ENCODE results near the gene PPP1R3D. TPM values are rescaled to one million over a fixed set of nuclear protein-coding genes. Genes with fewer than 3 reads are reported as not detected.

PPP1R3D gene
- total and polyA plus RNA-seq, 2 of the 13 experiments (the other 11 are each of a cell fraction or from before 2014, with no cell fraction given) = 1.2 to 3.7 TPM

DNA sequence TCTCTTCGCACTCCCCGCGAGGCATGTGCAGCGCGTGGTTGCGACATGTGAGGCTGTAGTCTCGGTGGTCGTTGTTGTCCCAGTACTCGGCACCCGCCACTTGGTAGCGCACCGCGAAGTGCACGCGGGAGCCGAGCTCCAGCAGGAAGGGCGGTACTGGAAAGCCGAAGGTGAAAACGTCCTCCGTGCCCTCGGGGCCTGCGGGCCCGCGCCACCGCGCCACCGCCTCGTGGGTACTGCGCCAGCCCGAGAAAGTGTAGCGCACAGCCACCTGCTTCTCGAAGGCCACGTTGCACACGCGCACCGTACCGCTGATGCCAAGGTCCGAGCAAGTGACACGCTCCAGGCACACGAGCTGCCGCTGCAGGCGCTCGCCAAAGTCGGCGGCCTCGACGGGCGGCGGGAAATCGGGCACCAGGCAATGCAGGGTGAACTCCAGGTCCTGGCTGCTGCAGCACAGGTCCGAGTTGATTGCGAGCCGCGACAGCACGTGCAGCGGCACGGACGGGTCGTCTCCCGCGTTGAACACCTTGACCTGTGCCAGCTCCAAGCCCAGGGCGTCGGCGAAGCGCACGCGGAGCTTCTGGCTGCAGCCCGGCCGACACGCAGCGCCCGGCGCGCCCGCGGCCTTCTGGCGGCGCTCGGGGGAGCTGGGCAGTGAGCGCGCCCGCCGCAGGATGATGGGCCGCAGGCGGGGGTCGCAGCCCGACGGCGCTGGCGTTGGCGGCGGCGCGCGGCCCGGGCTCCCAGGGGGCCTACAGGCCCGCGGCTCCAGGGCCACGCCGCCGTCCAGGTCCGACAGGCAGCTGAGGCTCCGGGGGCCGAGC lies 840 bp downstream of the PPP1R3D start:
- ChIA-PET POLR2A (interaction anchor here (1.1 to 2.1 kb wide), 4 partner anchors 8 to 13 kb away, joined by 3 to 10 read pairs (median 7); no protein-coding TSS in a partner anchor), CTCF (ENCODE audit: low intra/inter-chr PET ratio, low total read pairs) (no interaction called here)
- ATAC-seq (no peak), FAIRE-seq (no peak), DNase-seq (ENCODE audit: low spot score) (no peak)
- 88% methylated on average over 100 of the region's 104 CpGs for WGBS (ENCODE audit: low lambda C conversion rate)
- H2AFZ ChIP-seq (ENCODE audit: low read length) = no peak overlapping the region
- no peaks in the 10 kb centered on the region for H3K9me3 ChIP-seq (ENCODE audit: low read length)
- H3K27me3 ChIP-seq (ENCODE audit: control insufficient read depth in 1 of 2, insufficient read depth in 2 of 2, low read length in 2 of 2) = no peaks in the 10 kb centered on the region; a peak in 1 of 5 replicates
- H3K9ac ChIP-seq (ENCODE audit: insufficient read depth, low read depth, low read length) = peak overlapping the region; percentile 86
- peak overlapping the region; percentile 84 for H3K4me2 ChIP-seq (ENCODE audit: low read depth, low read length)
- BruUV-seq (replicated peaks) = no TSS peak
- peaks cover 29% of the 10 kb centered on the region for H3K4me1 ChIP-seq (ENCODE audit: insufficient read depth, low read length)
- H3K79me2 ChIP-seq (ENCODE audit: insufficient read depth, low read length) = peaks cover 11% of the 10 kb centered on the region
- peak overlapping the region; percentile 77 to 91 (median 91); a peak in 5 of 6 replicates for H3K4me3 ChIP-seq (replicated peaks in 1 of 3; ENCODE audit: insufficient read depth in 1 of 3, low read depth in 2 of 3, low read length in 3 of 3)
- in situ Hi-C loops (cut with HindIII; ENCODE audit: extremely low pct_ligation_motif_present, low pct_unique_long_range_greater_than_20kb) (no loop called here), intact Hi-C loops (cut with micrococcal nuclease; ENCODE audit: unreplicated experiment) (no loop called here)
- no peaks in the 10 kb centered on the region for H4K20me1 ChIP-seq (ENCODE audit: insufficient read depth, low read length)
- H3K27ac ChIP-seq (ENCODE audit: extremely low read length, insufficient read depth, low read length) = no peak overlapping the region
- H3K36me3 ChIP-seq (replicated peaks in 1 of 2; ENCODE audit: control insufficient read depth in 1 of 2, insufficient read depth in 2 of 2, low read length in 2 of 2) = peaks cover 2 to 7% of the 10 kb centered on the region in 2 experiments; a peak in 4 of 5 replicates
- TF ChIP-seq SNAI1 (CRISPR knock-in tag; IDR thresholded peaks at IDR 0.05; ENCODE audit: borderline replicate concordance) (no peak), RELA (CRISPR knock-in tag; IDR thresholded peaks at IDR 0.05) (no peak), ASH2L (IDR thresholded peaks at IDR 0.05; ENCODE audit: insufficient read length, low read depth, low read length) (no peak), TOPORS (CRISPR knock-in tag; IDR thresholded peaks at IDR 0.05) (no peak), ZNF792 (CRISPR knock-in tag; IDR thresholded peaks at IDR 0.05) (no peak), ZNF839 (CRISPR knock-in tag; IDR thresholded peaks at IDR 0.05; ENCODE audit: borderline replicate concordance) (no peak), ATM (IDR thresholded peaks at IDR 0.05; ENCODE audit: borderline replicate concordance) (no peak), ZNF253 (CRISPR knock-in tag; IDR thresholded peaks at IDR 0.05; ENCODE audit: borderline replicate concordance) (no peak), ZNF672 (CRISPR knock-in tag; IDR thresholded peaks at IDR 0.05) (no peak), KDM6A (CRISPR knock-in tag; IDR thresholded peaks at IDR 0.05; ENCODE audit: low read depth) (no peak), ZNF841 (CRISPR knock-in tag; IDR thresholded peaks at IDR 0.05; ENCODE audit: borderline replicate concordance) (no peak), POLR2A (IDR thresholded peaks at IDR 0.05; ENCODE audit: insufficient read depth in 1 of 2, low read depth in 2 of 2, low read length in 2 of 2) (no peak), ZNF260 (CRISPR knock-in tag; IDR thresholded peaks at IDR 0.05; ENCODE audit: borderline replicate concordance, low read depth) (no peak), ZFP91 (CRISPR knock-in tag; IDR thresholded peaks at IDR 0.05; ENCODE audit: borderline replicate concordance) (no peak), ZNF30 (CRISPR knock-in tag; IDR thresholded peaks at IDR 0.05) (no peak), ZNF558 (CRISPR knock-in tag; IDR thresholded peaks at IDR 0.05; ENCODE audit: borderline replicate concordance) (no peak), ZNF639 (CRISPR knock-in tag; conservative IDR thresholded peaks at IDR 0.05) (no peak), ZNF263 (CRISPR knock-in tag; IDR thresholded peaks at IDR 0.05) (no peak), ZBTB7B (CRISPR knock-in tag; IDR thresholded peaks at IDR 0.05) (no peak), ZNF605 (CRISPR knock-in tag; IDR thresholded peaks at IDR 0.05) (no peak), MZF1 (CRISPR knock-in tag; IDR thresholded peaks at IDR 0.05; ENCODE audit: borderline replicate concordance) (no peak), ZNF720 (CRISPR knock-in tag; IDR thresholded peaks at IDR 0.05) (no peak)

Measured in HepG2 (cell line).